GM18861 (cell line): ENCODE measurements around the gene OSBPL9.
"Not testable (repeated sequence)": the region's sequence is repeated elsewhere in the genome, so short reads cannot be mapped to it uniquely, and the experiment has no call there.

Experiments used
- ATAC-seq: cut with Tn5 transposase; IDR thresholded peaks from one replicate; pipeline ENCODE4 v1.9.1; 2021; ENCODE audit not compliant: unreplicated experiment

Gene OSBPL9

DNA sequence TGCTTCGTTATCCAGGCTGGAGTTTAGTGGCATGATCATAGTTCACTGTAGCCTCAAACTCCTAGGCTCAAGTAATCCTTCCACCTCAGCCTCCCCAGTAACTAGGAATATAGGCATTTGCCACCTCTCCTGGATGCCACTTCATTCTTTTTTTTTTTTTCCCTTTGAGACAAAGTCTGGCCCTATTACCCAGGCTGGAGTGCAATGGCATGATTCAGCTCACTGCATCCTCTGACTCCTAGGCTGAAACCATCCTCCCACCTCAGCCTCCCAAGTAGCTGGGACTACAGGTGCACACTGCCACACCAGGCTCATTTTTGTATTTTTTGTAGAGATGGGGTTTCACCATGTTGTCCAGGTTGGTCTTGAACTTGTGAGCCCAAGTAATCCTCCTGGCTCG, 19.3 kb downstream of the OSBPL9 start:
- ATAC-seq: no peak

GRCh38 chr1:51636764-51637522, 20.1 kb downstream of the OSBPL9 start:
- ATAC-seq: no peak

GRCh38 chr1:51638350-51638749, 21.5 kb downstream of the OSBPL9 start:
- ATAC-seq: no peak

DNA sequence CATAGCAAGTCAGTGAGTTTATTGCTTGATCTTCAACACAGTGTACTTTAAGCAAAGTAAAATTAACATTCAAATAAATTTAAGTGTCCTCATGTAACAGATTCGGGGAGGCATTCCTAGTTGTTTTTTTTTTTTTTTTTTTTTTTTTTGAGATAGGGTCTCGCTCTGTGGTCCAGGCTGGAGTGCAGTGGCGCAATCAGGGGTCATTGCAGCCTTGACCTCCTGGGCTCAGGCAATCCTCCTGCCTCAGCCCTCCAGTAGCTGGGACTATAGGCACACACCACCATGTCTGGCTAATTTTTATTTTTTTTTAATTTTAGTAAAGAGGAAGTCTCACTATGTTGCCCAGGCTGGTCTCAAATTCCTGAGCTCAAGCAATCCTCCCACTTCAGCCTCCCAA, 22.8 kb downstream of the OSBPL9 start:
- ATAC-seq: no peak

DNA sequence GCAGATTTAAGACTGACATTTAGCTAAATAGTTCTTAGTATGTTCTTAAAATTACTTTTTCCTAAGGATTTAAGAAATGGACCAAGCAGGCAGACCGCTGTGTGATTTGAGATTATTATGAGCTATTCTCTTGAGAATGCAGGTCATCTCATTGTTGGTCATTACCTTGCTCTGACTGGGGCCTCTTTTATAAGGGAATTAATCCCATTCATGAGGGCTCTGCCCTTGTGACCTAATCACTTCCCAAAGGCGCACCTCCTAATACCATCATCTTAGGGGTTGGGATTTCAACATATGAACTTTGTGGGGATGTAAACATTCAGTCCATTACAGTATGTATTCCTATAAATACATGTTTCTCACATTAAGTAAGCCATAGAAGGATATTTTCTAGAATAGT, 24.2 kb downstream of the OSBPL9 start:
- no peak for ATAC-seq

GRCh38 chr1:51642739-51643142, 25.8 kb downstream of the OSBPL9 start:
- ATAC-seq: no peak

DNA sequence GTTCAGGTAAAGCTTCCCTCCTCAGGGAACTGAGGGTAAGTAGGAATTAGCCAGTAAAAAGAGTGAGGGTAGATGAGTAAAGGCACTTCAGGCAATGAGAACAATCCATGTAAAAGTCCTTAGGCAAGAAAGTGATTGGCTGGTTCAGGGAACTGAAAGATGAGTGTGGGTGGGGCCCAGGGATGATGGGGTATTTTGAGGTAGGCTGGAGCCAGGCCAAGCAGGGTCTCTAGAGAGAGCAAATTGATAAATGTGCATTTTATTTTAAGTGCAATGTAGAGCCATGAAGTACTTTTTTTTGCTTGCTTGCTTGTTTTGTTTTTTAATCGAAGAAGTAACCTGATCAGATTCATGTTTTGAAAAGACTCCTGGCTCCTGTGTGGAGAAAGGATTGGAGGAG, 26.5 kb downstream of the OSBPL9 start:
- no peak for ATAC-seq

DNA sequence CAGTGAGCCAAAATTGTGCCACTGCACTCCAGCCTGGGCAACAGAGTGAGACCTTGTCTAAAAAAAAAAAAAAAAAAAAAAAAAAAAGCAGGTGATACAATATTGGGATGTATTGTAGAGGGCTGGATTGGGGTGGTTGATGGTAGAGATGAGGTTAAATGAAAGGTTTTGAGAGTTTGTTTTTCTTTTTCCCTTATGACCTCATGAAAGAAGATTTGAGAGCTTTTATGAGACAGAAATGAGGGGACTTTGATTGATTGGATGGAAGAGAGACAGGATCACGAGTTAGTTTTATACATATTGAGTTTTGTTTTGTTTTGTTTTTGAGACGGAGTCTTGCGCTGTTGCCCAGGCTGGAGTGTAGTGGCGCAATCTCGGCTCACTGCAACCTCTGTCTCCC, 27.1 kb downstream of the OSBPL9 start:
- no peak for ATAC-seq

DNA sequence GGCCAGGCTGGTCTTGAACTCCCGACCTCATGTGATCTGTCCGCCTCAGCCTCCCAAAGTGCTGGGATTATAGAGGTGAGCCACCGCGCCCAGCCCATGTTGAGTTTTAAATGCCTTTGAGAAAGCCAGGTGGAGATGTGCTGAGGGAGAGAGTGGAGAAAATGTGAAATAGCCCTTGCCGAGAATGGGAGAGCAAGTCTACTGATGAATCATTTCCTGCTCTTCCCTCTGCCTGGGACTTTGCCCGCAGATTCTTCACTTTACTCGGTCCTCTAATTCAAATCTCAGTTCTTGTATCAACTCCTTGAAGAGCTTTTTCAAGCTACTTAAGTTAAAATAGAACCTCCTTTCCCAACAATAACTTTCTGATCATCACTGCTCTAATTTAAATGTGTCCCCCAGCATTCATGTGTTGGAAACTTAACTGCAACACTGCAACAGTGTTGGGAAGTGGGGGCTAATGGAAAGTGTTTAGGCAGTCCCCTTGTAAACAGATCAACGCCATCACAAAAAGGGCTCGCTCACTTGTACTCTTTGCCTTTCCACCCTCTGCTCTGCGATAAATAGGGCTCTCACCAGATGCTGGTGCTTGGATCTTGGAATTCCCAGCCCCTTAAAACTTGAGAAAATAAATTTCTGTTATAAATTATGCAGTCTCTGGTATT, 27.8 kb downstream of the OSBPL9 start:
- no peak for ATAC-seq

DNA sequence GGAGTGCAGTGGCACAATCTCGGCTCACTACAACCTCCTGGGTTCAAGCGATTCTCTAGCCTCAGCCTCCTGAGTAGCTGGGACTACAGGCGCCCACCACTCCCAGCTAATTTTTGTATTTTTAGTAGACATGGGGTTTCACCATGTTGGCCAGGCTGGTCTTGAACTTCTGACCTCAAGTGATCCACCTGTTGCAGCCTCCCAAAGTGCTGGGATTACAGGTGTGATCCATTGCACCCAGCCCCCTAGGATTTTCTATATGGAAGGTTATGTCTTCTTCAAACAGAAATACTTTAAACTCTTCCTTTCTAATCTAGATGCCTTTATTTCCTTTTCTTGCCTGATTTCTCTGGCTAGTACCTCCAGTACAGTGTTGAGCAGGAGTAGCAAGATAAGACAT, 29.7 kb downstream of the OSBPL9 start:
- not testable (repeated sequence) for ATAC-seq

GRCh38 chr1:51648180-51649109, 31.6 kb downstream of the OSBPL9 start:
- no peak for ATAC-seq

DNA sequence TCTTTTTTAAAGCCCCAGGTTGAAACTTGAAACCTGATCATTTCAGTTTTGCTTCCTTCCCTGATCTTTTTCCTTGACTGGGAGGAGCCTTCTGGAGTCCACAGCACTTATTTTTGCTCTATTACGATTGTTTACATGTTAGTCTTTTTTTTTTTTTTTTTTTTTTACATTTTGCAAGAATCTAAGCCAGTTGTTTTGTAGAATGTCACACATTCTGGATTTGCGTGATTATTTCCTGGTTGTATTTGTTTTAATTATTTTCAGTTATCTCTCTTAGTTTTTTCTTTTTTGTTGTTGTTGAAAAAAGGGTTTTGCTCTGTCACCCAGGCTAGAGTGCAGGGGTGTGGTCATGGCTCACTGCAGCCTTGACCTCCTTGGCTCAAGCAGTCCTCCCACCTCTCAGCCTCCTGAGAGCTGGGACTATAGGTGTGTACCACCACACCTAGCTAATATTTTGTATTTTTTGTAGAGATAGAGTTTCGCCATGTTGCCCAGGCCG, 32.8 kb downstream of the OSBPL9 start:
- no peak for ATAC-seq

DNA sequence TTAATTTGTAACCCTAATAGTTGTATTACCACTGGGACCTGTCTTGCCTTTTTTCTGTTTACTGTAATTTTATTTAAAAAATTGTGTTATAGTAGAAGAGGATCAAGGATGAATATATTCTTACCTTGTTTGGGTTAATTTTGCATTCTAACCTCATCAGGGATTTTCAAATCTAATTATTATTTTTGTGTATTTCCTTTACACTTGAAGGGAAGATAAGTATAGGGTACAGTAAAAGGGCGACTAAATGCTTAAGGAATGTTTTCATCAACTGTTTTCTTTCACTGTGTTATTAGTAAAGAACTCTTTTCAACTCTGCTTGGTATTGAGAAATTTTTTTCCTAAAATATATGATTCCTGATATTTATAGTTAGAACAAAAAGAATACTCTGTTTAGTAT, 33.3 kb downstream of the OSBPL9 start:
- ATAC-seq: no peak

DNA sequence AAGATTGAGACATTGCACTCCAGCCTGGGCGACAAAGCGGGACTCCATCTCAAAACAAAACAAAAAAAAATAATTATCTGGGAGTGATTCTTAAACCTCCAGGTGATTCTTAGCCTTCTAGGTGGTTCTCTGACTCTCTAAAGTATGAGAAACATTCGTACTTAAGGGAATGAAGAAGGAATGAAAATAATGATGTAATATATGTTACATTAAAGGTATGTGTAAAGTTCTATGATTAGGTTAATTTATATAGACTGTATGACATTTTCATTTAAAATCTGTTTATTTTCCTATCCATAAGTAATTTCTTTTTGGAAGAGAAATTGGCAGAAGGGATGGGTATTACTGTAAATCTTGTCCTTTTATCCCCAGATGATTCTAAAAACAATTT, 34.7 kb downstream of the OSBPL9 start:
- ATAC-seq: no peak

DNA sequence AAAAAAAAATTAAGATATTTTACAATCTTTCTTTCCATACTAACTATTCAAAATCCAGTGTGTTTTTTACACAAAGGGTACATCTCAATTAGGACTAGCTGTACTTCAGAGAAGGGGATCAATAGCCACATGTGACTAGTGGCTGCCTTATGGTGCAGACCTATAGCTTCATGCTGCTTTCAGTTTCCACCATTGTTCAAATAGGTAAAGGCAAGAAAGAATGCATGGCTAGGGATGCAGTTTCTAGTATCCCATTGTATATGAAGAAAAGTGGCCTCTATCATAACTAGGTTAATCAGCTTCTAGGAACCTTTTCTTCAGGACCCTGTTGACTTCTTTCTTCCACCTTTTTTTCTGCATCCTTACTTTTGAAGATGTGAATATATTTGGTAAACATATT, 35.7 kb downstream of the OSBPL9 start:
- no peak for ATAC-seq

- no peak for ATAC-seq
Observed at GRCh38 chr1:51653127-51653526, 36.2 kb downstream of the OSBPL9 start.

- ATAC-seq: no peak
Observed at GRCh38 chr1:51654000-51654399, 37.1 kb downstream of the OSBPL9 start.

DNA sequence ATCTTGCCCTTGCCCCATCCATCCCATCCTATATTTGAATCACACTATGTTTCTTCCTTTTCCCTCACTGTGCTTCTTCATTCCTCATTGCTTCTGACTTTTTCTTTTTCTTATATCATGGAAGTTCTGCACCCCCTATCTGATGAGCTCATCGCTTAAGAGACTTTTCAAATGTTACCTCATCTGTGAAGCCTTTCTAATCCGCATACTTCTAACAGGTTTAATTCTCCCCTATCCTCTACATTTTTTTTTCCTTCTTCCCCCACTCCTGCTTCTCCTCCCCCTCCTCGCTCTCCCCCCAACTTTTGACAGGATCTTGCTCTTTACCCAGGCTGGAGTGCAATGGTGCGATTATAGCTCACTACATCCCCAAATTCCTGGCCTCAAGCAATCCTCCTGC, 39.5 kb downstream of the OSBPL9 start:
- no peak for ATAC-seq

- no peak for ATAC-seq
Observed at GRCh38 chr1:51660580-51660979, 43.7 kb downstream of the OSBPL9 start.

DNA sequence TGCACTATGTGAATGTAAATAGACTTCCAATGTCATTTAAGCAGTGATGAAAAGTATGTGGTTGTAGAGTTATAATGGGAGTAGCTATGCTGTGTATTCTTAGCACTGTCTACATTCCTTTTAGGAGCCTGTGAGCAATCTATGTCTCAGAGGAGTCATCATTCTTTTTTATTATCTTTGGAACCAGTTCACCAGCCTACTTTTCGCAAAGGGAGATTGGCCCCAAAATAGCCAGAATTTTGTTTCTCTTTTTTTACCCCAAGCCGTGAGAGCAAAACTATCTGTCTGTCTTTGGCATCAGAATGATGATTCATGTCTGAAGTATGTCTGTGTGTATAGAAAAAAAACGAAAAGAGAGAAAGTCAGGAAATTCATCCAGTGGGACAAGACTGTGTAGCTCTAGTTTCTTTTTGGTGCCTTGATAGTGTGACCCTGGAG, 44.2 kb downstream of the OSBPL9 start:
- ATAC-seq: no peak

GRCh38 chr1:51663105-51663504, 46.2 kb downstream of the OSBPL9 start:
- ATAC-seq: no peak
